Esophagus squamous epithelium (tissue), 5 donors: Measurements from ENCODE around the gene TREM2. TPM values are rescaled to one million over a fixed set of nuclear protein-coding genes. Genes with fewer than 3 reads are reported as not detected.

ENCODE experiments used
- DNase-seq: peaks from one replicate; lab custom pipeline; 2025; lab: John Stamatoyannopoulos, UW
- H3K27ac ChIP-seq, 4 donors: fragments of 200-600 bp; sonication (generic); one replicate each; pipeline ENCODE4 v1.5.1; 2016 to 2019; ENCODE audit warnings: mild to moderate bottlenecking in 1 of 4
- H3K27me3 ChIP-seq, 4 donors: fragments of 200-600 bp; sonication (generic); 1 replicate in 3 of 4; 2 replicates in 1 of 4; pipeline versions ENCODE4 v1.5.1 to v1.6.0; 2017 to 2021; ENCODE audit warnings: antibody characterized with exemption in 1 of 4
- H3K36me3 ChIP-seq, 3 donors: fragments of 200-600 bp; sonication (generic); one replicate each; pipeline ENCODE4 v1.5.1; 2016 to 2019
- H3K4me1 ChIP-seq, 3 donors: fragments of 200-600 bp; sonication (generic); one replicate each; pipeline ENCODE4 v1.5.1; 2017 to 2019
- H3K4me3 ChIP-seq, 4 donors: fragments of 200-600 bp; sonication (generic); 1 replicate in 3 of 4; 2 replicates in 1 of 4; pipeline ENCODE4 v1.5.1; 2016 to 2019; ENCODE audit warnings: mild to moderate bottlenecking in 2 of 4, moderate library complexity in 1 of 4
- H3K9me3 ChIP-seq, 3 donors: fragments of 200-600 bp; sonication (generic); one replicate each; pipeline ENCODE4 v1.5.1; 2016 to 2019
- POLR2A ChIP-seq, 4 donors: fragments of 450-650 bp; IDR thresholded peaks; one replicate each; pipeline ENCODE4 v1.6.1; 2017; ENCODE audit warnings: antibody characterized with exemption in 4 of 4, mild to moderate bottlenecking in 4 of 4, moderate library complexity in 3 of 4
- WGBS, 2 donors: methylation state at CpG; one replicate each; pipeline ENCODE4 v1.1.5; 2018; 5-methylcytosine and 5-hydroxymethylcytosine counted together
- intact Hi-C: fragments of 100-400 bp; cut with DNase I; formaldehyde crosslinking; loops from one replicate; pipeline ENCODE4 v1.15.0; 2022
- total RNA-seq, 4 donors: library from RNA; depleted of rRNA; stranded (reverse); fragments of >200 nt; gene quantifications; one replicate each; pipeline ENCODE4 v1.1.0, GENCODE V29; 2016
- TF ChIP-seq, protein P1 (sequence below), 6 experiments: fragments of 450-650 bp in 4 of 6; fragments of 200-600 bp in 2 of 6; sonication (generic) in 2 of 6; IDR thresholded peaks; one replicate each; pipeline ENCODE4 v1.5.1; 2016 to 2019; ENCODE audit warnings: antibody characterized with exemption in 6 of 6, mild to moderate bottlenecking in 4 of 6, moderate library complexity in 4 of 6
- donor health status: DM: yes; HTN: yes; CAD: no.

TREM2 gene
- total RNA-seq, 4 donors from 2014 or later, result 0.70 to 7.3 (median 0.95) TPM; not detected in 1

DNA sequence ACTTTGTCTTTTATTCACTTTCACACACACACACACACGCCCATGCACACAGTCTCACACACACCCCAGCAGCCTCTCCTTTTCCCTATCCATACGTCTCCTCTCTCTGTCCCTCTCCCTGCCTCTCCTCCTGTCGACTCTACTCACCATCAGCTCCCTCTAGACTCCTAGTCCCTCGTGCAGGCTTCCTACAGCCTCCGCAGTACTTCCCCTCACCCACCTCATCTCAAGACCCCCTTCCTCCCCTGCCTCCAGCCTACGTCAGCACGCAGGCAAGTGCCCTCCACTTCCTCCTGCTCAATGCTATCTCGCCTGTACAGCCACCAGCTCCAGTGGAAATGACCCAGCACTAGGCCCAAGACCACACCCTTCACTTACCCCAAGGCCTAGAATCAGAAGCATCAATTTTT, 38.9 kb upstream of the TREM2 start:
- H3K9me3 ChIP-seq, result no peaks in the 10 kb centered on the region
- intact Hi-C loops, result no loop called here
- no peak overlapping the region for H3K4me3 ChIP-seq
- H3K27me3 ChIP-seq, result no peaks in the 10 kb centered on the region
- no peak for DNase-seq
- no peak for TF ChIP-seq POLR2A (IDR thresholded peaks at IDR 0.05)
- TF ChIP-seq, protein P1, sequence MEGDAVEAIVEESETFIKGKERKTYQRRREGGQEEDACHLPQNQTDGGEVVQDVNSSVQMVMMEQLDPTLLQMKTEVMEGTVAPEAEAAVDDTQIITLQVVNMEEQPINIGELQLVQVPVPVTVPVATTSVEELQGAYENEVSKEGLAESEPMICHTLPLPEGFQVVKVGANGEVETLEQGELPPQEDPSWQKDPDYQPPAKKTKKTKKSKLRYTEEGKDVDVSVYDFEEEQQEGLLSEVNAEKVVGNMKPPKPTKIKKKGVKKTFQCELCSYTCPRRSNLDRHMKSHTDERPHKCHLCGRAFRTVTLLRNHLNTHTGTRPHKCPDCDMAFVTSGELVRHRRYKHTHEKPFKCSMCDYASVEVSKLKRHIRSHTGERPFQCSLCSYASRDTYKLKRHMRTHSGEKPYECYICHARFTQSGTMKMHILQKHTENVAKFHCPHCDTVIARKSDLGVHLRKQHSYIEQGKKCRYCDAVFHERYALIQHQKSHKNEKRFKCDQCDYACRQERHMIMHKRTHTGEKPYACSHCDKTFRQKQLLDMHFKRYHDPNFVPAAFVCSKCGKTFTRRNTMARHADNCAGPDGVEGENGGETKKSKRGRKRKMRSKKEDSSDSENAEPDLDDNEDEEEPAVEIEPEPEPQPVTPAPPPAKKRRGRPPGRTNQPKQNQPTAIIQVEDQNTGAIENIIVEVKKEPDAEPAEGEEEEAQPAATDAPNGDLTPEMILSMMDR (IDR thresholded peaks at IDR 0.05), result no peak
- H3K27ac ChIP-seq, result no peak overlapping the region
- H3K36me3 ChIP-seq, result no peaks in the 10 kb centered on the region
- 56 to 60% methylated on average over 8 of the region's 8 CpGs for WGBS, 2 donors
- H3K4me1 ChIP-seq, result peaks cover 0 to 16% (median 3%) of the 10 kb centered on the region in 3 donors

DNA sequence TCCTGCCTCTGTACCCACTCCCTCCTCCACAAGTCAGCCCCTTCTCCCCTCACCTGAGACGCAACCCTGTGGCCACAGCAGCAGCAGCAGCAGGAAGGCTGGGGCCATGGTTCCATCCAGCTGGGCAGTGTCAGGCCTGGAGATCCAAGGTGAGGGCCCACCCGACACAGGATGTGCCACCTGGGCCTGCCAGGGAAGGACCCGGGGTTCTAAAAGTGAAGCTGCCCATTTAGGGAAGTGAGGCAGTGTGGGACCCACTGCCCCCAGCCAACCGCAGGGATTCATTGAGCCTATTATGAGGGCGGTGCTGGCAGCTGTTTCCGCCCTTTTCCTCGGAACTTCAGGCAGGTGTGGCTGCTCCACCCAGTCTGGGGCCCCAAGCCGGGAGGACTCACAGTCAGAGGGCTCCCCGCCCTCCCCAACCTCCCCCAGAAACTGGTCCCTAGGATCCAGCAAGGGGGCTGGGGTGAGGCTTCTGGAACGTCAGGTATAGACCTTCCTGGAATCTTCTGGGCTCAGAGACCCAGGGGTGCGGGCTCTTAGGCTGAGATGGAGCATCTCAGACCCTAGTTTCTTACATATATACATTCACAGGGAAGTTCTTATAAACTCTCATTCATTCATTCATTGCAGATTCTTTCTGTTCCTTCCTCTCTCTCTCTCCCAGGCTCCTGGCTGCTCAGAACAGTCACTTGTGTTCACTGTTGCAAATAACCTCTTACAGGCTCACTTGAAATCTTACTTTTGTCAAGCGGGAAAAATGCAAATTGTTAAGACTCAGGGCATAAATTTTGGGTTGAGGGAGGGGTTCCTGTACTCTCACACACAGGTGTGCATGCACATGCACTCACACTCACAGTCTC, 38.2 kb upstream of the TREM2 start, which contains the start of gene TREML2:
Gene TREML2, minus strand, starts transcription at position 249 of the 863 bp plus-strand sequence. Its CDS starts 141 bp downstream, at position 108.
- H3K4me3 ChIP-seq, result no peak within 1 kb of the TSS
- H3K4me1 ChIP-seq, result peaks cover 0 to 16% (median 3%) of the 10 kb centered on the region in 3 donors
- H3K9me3 ChIP-seq, result no peaks in the 10 kb centered on the region
- intact Hi-C loops, result no loop called here
- DNase-seq, result no peak
- peak within 1 kb of the TSS in 3 of 4 donors; percentile 38 to 67 (median 62) for H3K27ac ChIP-seq
- peaks cover 0 to 5% (median 0%) of the 10 kb centered on the region in 4 donors for H3K27me3 ChIP-seq
- no peak for TF ChIP-seq POLR2A (IDR thresholded peaks at IDR 0.05)
- TF ChIP-seq, protein P1 (IDR thresholded peaks at IDR 0.05), result no peak
- no peaks in the 10 kb centered on the region for H3K36me3 ChIP-seq
- whole genome bisulfite sequencing, 2 donors, result 41 to 47% methylated on average over 6 to 8 of the region's 12 CpGs

DNA sequence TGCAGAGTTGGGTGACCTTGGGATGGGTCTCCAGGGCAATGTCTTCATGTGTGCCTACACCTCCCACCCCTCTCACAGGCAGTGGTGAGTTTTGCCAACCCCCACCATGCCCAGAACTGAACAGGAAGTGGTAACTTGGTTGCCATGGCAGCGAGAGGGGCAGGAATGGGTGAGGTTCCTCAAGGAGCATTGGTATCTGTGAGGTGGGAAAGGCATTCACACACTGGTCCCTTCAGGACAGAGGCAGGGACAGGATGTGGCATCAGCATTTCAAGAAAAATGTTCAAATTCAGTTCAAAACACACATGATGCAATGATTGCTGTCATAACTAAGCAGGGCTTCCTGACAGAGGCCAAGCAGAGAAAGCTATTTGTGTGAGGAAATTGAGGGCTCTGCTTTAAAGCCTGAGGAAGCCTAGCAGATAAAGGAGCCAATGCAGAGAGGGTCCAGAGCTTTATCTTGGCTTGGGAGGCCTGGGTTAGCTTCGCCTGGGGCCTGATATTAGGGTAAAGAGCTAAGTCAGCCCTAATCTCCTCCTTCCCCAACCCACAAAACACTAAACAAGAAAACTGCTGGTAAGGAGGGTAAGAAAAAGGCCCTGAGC, 37.5 kb upstream of the TREM2 start:
- H3K27ac ChIP-seq, result peak overlapping the region in 3 of 4 donors; percentile 38 to 67 (median 62)
- H3K4me3 ChIP-seq, result no peak overlapping the region
- TF ChIP-seq POLR2A (IDR thresholded peaks at IDR 0.05), result peak in 1 of 4 donors; percentile 18
- TF ChIP-seq, protein P1 (IDR thresholded peaks at IDR 0.05), result no peak
- no peak for DNase-seq
- 59 to 84% methylated on average over 2 of the region's 2 CpGs for WGBS, 2 donors
- intact Hi-C loops, result no loop called here
- H3K36me3 ChIP-seq, result no peaks in the 10 kb centered on the region
- peaks cover 0 to 16% (median 3%) of the 10 kb centered on the region in 3 donors for H3K4me1 ChIP-seq
- H3K27me3 ChIP-seq, result peaks cover 0 to 10% (median 0%) of the 10 kb centered on the region in 4 donors
- H3K9me3 ChIP-seq, result no peaks in the 10 kb centered on the region

DNA sequence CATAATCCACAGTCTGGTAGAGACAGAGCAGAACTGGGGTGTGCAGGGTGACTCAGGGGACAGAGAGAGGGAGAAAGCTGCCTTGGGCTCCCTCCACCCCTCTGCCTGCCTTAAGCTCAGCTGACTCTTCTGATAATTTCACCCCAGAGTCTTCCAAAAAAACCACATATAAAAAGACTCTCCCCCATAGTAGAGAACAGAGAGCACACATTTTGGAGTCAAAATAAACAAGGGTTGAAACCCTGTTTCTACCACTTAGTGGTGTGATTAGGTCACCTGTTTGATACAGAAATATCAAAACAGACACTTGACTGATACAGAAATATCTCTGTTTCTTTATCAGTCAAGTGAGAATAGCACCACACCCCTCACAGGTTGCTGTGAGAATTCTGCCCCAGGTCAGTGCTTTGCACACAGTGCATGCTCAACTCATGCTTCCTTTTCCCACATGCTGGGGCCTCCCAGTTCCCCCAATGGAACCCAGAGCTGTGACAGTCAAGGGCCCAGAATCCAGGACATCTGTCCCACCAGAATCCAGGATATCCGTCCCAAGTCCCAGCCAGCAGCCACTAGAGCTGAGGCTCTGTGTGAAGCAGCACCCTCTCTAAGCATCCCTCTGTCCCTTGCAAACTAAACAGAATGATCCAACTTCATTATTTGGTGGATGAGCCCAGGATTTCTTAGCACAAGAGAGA, 36.8 kb upstream of the TREM2 start:
- intact Hi-C loops, result no loop called here
- Histone ChIP-seq H3K4me1 (peaks cover 0 to 16% (median 3%) of the 10 kb centered on the region in 3 donors), H3K36me3 (no peaks in the 10 kb centered on the region), H3K27ac (peak overlapping the region in 2 of 4 donors; percentile 62 to 67), H3K27me3 (peaks cover 0 to 13% (median 0%) of the 10 kb centered on the region in 4 donors), H3K9me3 (no peaks in the 10 kb centered on the region), H3K4me3 (no peak overlapping the region)
- WGBS, 2 donors, result 67% methylated on average over 1 of the region's 1 CpG; no CpG with 5 or more reads in 1 of the 2 donors
- no peak for DNase-seq
- TF ChIP-seq POLR2A (IDR thresholded peaks at IDR 0.05), result no peak
- TF ChIP-seq, protein P1 (IDR thresholded peaks at IDR 0.05), result no peak
